HG02840 (cell line): ENCODE results near the gene SH3YL1.
"Not testable (repeated sequence)": the region's sequence is repeated elsewhere in the genome, so short reads cannot be mapped to it uniquely, and the experiment has no call there.

ENCODE experiments used
- ATAC-seq: cut with Tn5 transposase; IDR thresholded peaks from one replicate; pipeline ENCODE4 v1.9.1; 2021; ENCODE audit warnings: mild to moderate bottlenecking, moderate library complexity, moderate number of reproducible peaks; ENCODE audit not compliant: unreplicated experiment, low FRiP score

Gene SH3YL1

DNA sequence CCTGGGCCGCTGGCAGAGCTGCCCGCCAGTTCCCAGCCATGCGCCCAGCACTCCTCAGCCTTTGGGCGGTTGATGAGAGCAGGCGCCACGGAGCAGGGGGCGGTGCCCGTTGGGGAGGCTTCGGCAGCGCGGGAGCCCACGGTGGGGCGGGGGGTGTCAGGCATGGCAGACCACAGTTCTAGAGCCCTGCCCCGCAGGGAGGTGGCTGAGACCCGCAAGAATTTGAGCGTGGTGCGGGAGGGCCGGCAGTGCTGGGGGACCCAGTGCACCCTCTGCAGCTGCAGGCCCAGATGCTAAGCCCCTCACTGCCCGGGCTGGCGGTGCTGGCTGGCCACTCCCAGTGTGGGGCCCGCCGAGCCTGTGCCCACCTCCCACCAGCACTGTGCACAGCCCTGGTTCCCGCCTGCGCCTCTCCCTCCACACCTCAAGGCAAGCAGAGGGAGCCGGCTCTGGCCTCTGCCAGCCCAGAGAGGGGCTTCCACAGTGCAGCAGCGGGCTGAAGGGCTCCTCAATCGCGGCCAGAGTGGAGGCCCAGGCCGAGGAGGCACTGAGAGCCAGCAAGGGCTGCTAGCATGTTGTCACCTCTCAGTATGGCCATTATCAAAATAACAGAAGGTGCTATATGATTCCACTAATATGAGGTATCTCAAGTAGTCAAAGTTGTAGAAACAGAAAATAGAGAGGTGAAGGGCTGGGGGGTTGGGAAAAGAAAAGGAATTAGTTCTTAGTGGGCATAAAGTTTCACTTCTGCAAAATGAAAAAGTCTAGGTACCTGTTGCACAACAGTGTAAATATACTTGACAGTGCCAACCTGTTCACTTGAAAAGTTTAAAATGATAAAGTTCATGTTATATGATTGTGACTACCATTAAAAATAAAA, 72.3 kb downstream of the SH3YL1 start:
- ATAC-seq = no peak

DNA sequence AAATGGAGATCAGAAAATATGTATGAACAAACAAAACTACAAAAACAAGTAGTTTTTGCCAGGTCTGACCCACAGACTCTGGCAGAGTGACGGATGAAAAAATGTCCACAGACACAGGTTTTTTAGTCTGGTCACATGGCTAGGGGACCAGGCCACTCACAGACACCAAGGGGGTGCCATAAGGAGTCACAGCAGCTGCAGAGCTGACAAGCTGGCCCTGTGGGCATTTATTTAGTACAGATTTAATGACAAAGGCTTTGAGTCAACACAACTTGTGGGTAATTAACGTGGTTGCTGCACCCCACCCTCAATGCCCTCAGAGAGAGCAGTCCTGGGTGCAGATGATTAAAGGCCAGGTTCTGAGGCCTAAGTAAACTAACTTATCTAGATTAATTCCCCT, 76.0 kb downstream of the SH3YL1 start:
- no peak for ATAC-seq

DNA sequence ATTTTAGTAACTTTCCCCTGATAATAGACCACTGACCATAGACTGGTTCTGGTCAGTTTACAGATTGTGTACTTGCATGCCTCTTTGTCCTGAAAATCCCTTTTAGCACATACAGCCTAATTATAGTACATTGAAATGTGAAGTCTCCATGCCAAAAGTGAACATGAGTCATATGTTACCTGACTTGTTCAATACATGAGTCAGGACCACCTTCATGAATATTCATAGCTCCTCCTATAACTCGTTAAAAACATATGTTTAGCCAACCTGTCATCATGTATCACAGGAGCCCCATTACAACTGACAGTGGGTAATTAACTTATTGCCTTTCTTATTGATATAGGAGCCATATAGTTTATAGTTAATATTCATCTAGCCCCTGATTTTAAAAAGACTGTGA, 78.6 kb downstream of the SH3YL1 start:
- no peak for ATAC-seq

DNA sequence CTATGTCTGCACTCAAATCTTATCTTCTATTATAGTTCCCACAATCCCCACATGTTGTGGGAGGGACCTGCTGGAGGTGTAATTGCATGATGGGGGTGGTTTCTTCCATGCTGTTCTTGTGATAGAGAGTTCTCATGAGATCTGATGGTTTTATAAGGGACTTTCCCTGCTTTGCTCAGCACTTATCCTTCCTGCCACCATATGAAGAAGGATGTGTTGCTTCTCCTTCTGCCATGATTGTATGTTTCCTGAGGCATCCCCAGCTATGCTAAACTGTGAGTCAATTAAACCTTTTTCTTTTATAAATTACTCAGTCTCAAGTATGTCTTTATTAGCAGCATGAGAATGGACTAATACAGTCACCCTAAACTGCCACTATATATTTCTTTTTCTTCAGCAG, 79.1 kb downstream of the SH3YL1 start:
- ATAC-seq = no peak

DNA sequence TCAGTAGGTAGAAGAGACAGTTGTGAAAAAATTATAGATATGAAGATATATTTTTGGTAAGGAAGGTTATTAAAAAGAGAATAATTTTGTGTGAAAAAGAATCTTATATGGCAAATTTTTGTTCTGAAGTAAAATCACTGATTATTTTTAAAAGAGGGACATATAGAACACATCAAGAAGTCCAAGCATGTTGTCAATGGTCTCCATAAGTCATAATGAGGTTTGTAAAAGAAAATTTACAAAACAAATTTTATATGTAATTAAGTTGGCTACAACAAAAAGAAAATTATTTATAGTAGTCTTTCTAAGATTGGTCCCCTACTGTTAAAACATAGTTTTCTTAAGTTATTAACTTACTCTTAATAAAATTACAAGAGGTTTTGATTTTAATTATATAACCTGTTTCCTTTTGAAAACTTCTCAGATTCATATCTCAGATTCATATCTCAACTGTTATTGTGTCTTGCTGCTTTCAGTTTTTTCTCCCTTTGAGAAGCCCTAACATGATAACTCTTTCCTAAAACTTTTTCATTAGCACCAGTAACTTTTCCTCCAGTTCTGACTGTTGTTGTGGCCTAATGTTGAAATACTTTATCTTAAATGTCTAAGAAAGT, 81.2 kb downstream of the SH3YL1 start:
- no peak for ATAC-seq

DNA sequence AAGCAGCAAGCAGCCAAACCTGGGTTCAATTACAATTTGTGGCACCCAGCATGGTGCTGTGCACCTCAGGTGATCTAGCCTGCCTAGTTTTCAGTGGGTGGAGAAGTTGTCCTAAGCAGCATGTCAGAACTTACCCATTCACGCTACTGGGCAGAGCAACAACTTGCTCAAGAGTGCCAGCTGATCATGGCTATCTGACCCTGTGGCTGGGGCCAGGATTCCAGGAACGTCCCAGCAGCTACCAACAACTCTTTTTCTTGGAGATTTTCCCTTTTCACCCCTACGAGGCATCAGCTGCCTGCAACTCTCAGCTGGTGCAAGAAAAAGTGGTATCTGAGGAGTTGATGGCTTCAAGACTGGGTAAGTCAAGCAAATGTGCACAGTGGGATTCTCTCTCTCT, 83.5 kb downstream of the SH3YL1 start:
- no peak for ATAC-seq

DNA sequence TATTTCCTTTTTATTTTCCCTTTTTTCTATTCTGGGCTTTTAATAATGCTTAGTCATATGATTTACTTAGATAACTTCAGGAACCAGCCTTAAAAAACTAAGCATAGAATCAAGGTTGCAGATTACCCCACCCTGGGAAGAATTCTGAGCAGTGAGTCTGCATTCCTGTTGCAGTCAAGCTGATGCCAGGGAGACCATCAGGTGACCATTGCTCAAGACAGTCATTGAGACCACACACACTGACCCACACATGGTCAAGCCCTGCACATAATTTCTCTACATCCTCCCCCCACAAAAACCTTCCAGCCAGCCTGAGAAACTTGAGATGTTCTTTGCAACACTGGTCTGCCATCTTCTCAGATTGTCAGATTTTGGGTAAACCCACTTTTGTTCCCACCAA, 83.9 kb downstream of the SH3YL1 start:
- ATAC-seq = no peak

DNA sequence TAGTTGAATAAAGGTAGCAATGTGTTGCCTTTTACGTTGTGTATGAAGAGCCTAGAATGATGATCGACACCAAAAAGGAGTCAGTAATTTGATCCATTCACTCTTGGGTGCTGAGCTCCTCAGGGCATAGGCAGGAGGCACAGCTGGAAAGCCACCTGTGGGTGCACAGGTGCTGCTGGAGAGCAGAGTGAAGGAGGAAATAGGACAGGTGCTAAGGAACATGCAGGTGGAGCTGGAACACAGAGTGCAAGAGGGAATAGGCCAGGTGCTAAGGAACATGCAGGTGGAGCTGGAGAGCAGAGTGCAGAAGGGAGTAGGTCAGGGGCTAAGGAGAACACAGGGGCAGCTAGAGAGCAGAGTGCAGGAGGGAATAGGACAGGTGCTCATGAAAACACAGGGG, 86.1 kb downstream of the SH3YL1 start:
- no peak for ATAC-seq

DNA sequence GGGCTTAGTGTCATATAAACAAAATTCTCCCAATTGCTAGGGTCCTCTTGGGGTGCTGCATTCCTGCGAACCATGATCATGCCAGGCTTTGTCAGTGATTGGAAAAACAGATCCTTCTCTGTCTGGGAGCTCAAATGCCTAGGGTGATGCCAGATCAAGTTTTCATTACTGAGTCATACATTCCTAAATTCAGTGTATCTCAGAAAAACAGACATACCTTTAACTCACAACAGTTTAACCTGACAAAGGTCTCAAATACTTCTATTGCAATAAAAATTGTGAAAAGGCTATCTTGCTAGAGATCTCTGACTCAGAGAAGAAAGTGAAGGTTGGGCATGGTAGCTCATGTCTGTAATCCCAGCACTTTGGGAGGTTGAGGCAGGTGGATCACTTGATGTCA, 86.9 kb downstream of the SH3YL1 start:
- ATAC-seq = no peak

DNA sequence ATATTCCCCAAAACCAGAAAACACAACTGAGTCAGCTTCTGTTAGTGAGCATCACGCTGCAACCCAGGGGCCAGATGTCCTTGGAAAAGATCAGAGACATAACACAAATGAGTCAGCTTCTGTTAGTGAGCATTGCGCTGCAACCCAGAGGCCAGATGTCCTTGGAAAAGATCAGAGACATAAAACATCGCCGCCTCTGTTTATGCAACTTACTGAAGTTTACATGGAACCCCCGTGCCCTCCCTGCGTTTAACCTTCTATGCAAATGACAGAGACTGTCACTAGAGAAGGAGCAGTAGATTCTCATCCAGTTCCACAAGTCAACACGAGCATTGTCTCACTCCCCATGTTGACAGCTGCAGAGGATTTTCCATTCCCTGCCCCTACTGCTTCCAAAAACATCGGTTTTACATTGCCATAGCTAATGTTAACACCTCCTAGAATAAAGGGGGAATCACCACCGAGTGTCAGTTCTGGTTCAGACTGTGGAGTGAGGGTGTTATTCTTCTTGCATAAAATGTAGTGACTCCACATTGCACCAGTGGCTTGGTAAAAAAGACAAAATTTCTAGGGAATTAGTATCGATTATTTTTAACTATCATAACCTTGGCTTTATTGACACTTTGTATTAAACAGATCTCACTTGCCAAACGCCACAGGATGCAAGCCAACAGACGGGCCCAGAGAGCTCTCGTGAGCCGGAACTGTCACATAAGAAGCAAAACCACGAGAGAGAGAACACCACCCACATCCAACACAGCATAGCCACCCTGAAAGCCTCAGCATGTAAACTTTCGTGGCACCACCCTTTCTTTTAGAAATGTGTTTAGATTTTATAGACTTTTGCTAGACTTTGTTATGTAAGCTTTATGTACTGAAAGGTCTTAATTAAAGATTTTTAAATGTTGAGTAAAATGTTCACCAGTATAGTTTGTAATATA, 87.7 kb downstream of the SH3YL1 start:
- ATAC-seq = no peak

DNA sequence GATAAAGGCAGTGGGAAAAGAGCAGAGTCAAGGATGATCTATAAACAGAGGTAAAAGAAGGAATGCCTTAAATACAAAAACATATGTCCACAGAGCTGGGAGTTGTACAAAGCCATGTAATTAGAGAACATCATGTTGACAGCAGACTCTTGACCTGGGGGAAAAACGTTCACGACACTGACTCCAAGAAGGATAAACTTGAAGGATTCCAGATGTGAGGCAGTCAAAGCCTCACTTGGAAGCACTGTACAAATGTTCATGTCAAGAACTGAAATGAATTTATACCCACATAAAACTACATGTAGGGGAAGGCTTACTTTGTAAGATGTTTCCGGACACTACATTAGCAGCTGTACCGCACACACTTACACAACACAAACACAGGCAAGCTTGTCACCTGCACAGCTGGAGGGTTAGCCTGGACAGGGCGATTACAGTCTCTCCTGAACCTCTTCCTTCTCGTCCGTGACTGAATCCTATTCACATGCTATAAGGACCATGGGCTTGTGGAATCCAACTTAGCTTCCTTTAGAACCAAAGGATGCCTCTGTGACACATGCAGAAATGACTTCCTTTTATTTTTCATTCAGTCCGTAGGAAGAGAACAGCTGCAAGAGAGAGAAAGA, 88.6 kb downstream of the SH3YL1 start:
- no peak for ATAC-seq

DNA sequence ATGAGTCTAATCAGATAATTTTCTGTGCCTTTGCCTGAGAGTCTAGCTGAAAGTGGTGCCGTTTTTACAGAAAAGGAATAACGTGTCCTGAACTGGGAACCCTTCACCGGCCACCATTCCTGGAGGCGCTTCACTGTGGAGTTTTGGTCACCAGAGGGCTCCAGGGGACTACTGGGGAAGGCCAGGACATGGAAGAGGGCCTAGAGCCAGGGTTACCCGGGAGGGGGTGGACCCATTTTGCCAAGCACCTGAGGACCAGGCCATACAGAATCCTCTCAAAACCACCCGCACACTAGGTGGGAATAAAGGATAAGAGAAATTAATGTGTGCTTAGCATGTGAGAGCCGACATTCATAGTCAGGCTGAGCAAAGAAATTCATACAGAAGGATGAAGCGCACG, 91.7 kb downstream of the SH3YL1 start:
- ATAC-seq = not testable (repeated sequence)

DNA sequence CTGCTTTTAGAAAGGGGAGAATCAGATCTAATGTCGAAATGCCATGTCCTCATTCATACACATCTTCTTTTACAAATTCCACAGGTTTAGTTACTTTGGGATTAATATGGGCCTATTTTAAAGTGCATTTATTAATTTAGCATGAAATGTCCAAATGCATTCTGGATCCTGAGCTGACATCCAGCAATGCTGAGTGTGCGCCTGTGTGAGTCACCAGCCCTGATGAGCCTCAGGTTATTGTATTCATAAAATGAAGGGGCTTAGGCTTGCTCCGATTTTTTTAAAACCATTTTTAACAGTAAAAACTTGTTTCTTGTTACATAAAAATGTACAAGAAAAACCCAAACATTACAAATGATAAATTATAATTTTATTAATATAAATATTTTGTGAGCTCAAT, 94.1 kb downstream of the SH3YL1 start:
- ATAC-seq = no peak
